COLO829 (cell line): Measurements from ENCODE around the gene CXCL9.
A peak's percentile ranks its signal among the peaks of the same experiment; 100 is the strongest.
"Not testable (repeated sequence)": the region's sequence is repeated elsewhere in the genome, so short reads cannot be mapped to it uniquely, and the experiment has no call there.

Experiments used
- DNase-seq: peaks from one replicate; pipeline ENCODE4 v3.0.0; 2012; ENCODE audit warnings: low spot score

The CXCL9 gene

GRCh38 chr4:76011700-76012387 lies 4.5 kb upstream of the CXCL9 start:
- DNase-seq: peak; percentile 34

GRCh38 chr4:76011018-76011670 lies 3.8 kb upstream of the CXCL9 start:
- DNase-seq: no peak

DNA sequence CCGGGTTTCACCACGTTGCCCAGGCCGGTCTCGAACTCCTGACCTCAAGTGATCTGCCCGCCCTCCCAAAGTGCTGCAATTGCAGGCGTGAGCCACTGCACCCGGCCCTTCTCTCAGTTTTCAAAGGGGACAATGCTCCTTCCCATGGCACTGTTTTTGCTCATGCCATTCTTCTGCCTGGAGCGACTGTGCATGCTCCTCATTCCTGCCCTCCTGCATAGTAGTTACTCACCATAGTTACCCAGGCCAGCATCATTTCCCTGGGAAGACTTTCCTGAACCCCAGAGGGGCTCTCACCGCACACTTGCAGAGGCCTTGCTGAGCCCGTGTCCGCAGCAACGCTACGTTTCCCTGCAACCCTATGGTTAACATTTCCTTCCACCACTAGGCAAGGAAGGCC lies 3.3 kb upstream of the CXCL9 start:
- no peak for DNase-seq

DNA sequence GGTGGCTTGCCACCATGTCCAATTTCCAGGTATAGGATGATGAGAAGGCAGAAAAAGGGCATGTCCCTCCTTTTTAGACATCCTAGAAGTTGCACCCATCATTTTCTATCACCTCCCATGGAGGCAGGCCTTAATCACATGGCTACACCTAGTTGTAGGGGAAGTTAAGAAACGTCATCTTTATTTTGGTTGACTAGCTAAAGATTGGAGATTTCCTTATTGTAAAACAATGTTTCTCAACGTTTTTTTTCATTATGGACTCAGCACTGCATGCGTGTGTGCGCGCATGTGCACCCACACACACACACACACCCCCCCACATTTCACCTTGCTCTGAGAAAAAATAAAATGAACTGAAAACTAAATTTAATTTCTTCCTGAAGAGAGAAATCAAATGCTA lies 2.0 kb upstream of the CXCL9 start:
- DNase-seq: no peak

DNA sequence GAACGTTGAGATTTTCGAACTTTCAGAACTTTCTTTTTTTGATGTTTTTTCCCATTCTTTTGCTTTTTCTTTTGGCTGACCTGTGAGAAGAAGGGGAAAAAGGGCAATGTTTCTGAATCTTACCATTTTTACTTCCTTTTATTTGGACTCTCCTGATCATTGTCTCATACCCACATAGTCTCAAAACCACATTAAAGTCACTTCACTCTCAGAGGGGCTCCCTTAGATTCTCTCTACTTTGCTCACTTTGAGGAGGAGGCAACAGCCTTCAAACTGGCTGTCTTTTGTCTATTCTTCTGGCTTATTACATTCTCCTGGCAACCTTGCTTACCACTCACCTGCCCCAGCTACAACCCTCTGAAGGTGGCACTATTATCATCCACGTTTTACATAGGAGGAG lies 3.7 kb downstream of the CXCL9 start:
- no peak for DNase-seq

DNA sequence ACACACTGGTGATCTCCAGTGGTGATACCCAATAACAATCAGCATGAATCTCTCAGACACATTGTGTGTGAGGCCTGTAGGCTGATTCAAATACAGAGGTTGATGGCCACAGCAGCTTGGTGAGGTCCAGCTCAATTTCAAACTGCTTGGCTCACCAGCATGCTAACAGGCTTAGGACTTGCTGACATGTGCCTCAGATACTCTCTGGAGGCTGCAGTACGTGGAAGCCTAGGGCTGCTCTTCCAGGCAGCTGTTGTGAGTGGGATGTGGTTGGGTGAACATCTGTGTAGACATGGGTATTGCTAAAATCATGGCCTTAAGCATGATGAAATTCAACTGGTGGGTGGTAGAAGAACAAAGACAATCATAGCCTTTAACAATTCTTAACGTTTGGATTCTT lies 4.3 kb downstream of the CXCL9 start:
- no peak for DNase-seq

- DNase-seq: no peak
Measured at GRCh38 chr4:76002176-76002575, 5.1 kb downstream of the CXCL9 start.

DNA sequence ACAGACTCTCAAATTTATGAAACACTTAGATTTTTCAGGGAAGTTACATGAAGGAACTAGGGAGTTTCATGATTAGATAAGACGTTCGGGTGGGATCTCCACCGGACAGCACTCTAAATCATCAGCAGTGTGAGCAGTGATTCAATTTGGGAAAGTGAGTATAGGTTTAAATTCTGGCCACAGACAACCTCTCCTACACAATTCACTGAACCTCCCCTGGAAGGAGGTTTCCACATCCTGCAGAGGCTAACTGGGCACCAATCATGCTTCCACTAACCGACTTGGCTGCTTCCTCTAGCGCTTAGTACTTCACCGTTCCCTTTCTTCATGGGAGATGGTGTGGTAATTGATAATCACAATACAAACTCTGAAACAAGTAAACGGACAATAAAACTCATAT lies 5.6 kb downstream of the CXCL9 start:
- DNase-seq: no peak

- DNase-seq: no peak
Measured at GRCh38 chr4:76000279-76000678, 7.0 kb downstream of the CXCL9 start.

DNA sequence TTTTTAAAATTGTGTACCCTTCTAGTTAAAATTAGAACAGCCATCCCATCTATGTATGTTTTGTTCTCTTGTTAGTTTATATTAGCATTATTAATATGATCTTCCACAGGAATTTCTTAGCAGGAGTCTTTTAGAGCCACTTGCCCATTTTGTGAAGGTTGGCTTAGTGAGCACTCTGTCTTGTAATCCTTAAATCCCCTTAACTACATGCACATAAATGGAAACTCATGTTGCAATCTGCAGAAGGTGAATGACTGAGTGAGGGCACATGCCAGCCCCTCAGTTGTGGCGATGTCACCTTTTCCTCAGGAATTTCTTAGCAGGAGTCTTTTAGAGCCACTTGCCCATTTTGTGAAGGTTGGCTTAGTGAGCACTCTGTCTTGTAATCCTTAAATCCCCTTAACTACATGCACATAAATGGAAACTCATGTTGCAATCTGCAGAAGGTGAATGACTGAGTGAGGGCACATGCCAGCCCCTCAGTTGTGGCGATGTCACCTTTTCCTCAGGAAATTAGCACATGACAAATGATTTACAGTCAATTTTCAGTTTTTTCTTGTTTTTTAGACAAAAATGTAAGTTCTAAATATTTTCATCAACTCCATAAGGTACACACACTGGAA lies 8.7 kb downstream of the CXCL9 start:
- DNase-seq: not testable (repeated sequence)

GRCh38 chr4:75997946-75998345 lies 9.4 kb downstream of the CXCL9 start:
- no peak for DNase-seq

GRCh38 chr4:75997081-75997480 lies 10.2 kb downstream of the CXCL9 start:
- no peak for DNase-seq

- peak; percentile 67 for DNase-seq
Measured at GRCh38 chr4:75995727-75996126, 11.6 kb downstream of the CXCL9 start.

- no peak for DNase-seq
Measured at GRCh38 chr4:75992462-75992861, 14.8 kb downstream of the CXCL9 start.

DNA sequence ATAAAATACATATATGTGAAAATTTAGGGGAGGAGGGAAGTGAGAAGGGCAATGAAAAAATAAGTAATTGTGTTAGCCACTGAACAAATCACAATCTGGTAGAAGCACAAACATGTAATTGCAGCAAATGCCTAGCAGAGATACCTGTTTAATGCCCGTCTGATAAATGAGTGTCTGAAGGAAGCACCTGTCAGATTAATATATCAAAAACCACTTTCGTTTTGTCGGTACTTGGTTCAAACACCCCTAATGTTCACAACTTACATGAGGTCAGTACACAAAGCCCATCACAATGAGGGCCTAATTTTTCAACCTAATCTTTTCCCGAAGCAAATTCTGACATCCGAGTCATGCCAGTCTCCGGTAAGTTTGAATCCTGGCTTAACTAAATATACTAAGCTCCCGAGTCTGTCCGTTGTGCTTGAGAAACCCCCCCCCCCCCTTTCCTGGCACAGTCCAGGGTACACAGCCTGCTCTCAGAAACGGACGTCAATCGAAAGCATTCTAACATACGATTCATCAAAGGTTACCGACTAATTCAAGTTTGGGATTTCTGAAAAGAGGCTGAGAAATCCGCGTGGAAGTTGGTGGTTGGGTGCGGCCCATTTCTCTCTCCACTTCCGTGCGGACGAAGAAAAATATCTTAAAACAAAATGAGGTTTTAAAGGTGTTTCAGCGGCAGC lies 17.3 kb downstream of the CXCL9 start:
- DNase-seq: no peak

GRCh38 chr4:75985116-75985515 lies 22.2 kb downstream of the CXCL9 start:
- peak; percentile 91 for DNase-seq

DNA sequence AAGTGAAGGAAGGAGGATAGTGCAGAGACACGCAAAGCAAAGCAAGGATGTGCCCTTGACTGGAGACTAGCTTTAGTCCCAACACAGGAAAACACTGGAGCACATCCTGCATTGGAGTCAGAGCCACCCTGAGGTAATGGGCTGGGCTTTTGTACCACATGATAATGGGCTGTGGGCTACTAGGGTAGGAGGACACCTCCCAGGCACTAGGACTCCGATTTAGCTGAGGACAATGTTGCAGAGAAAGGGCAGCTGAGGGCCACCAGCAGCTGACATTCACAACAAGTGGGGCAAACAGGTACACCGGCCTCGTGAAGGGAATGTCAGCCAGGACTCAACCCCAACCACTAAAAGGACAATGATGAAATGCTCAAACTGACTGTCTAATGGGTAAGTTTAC lies 26.7 kb downstream of the CXCL9 start:
- DNase-seq: no peak

DNA sequence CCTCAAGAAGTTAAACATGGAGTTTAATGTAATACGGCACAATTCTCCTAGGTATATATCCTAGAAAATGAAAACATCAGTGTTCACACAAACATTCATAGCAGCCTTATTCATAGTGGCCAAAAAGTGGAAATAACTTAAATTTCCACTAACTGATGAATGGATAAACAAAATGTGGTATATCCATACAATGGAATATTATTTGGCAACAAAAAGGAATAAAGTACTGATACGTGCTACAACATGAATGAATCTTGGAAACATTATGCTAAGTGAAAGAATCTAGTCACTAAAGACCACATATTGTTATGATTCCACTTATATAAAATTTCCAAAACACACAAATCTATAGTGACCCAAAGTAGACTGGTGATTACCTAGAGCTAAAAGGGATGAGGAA lies 31.1 kb downstream of the CXCL9 start:
- DNase-seq: no peak

- DNase-seq: no peak
Measured at GRCh38 chr4:75973766-75974165, 33.5 kb downstream of the CXCL9 start.

- no peak for DNase-seq
Measured at GRCh38 chr4:75968084-75968483, 39.2 kb downstream of the CXCL9 start.

DNA sequence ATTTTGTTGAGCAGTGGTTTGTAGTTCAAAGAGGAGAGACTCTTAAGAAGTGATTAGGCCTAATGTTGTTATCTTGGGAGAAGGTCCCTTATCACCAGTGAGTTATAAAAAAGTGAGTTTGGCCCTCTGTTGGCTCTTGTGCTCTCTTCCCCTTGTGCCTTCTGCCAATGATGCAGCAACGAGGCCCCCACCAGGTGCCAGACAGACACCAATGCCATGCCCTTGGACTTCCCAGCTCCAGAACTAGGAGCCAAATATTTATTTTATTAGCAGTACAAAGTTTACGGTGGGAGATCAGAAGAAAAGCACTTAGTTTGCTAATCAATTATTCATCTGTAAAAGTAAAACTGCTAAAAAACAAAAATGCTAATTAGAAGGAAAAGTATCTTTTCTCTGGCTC lies 43.8 kb downstream of the CXCL9 start:
- DNase-seq: no peak

- not testable (repeated sequence) for DNase-seq
Measured at GRCh38 chr4:75962072-75962471, 45.2 kb downstream of the CXCL9 start.

- not testable (repeated sequence) for DNase-seq
Measured at GRCh38 chr4:75958546-75958945, 48.8 kb downstream of the CXCL9 start.
